Measurements from ENCODE around the gene GPD2. TPM values are rescaled to one million over a fixed set of nuclear protein-coding genes. Genes with fewer than 3 reads are reported as not detected.
"Not testable (repeated sequence)": the region's sequence is repeated elsewhere in the genome, so short reads cannot be mapped to it uniquely, and the experiment has no call there.

GPD2 gene
- total RNA-seq, 1 donor from 2014 or later = 17.2 TPM

GRCh38 chr2:156590085-156590739 is 154.0 kb downstream of the GPD2 start:
- Histone ChIP-seq H3K4me1 (ENCODE audit: control insufficient read depth in 3 of 3, insufficient read depth in 3 of 3, low read length in 3 of 3) (no peaks in the 10 kb centered on the region), H3K9me3 (ENCODE audit: control insufficient read depth in 3 of 3, low read length in 3 of 3) (no peaks in the 10 kb centered on the region), H3K27me3 (ENCODE audit: control insufficient read depth in 3 of 3, insufficient read depth in 3 of 3, low read length in 3 of 3) (no peaks in the 10 kb centered on the region), H3K9ac (ENCODE audit: low read depth in 1 of 3, low read length in 3 of 3) (no peak overlapping the region), H3K36me3 (ENCODE audit: control insufficient read depth in 3 of 3, insufficient read depth in 3 of 3, low read length in 3 of 3) (peaks cover 0 to 2% (median 0%) of the 10 kb centered on the region in 3 donors), H3K27ac (ENCODE audit: low read depth, low read length) (no peak overlapping the region), H3K4me3 (ENCODE audit: low read length in 3 of 3) (no peak overlapping the region)

GRCh38 chr2:156592809-156593593 is 156.8 kb downstream of the GPD2 start:
- H3K4me3 ChIP-seq (ENCODE audit: low read length in 3 of 3) = no peak overlapping the region
- H3K27ac ChIP-seq (ENCODE audit: low read depth, low read length) = no peak overlapping the region
- no peaks in the 10 kb centered on the region for H3K9me3 ChIP-seq (ENCODE audit: control insufficient read depth in 3 of 3, low read length in 3 of 3)
- no peak overlapping the region for H3K9ac ChIP-seq (ENCODE audit: low read depth in 1 of 3, low read length in 3 of 3)
- H3K4me1 ChIP-seq (ENCODE audit: control insufficient read depth in 3 of 3, insufficient read depth in 3 of 3, low read length in 3 of 3) = no peaks in the 10 kb centered on the region
- no peaks in the 10 kb centered on the region for H3K27me3 ChIP-seq (ENCODE audit: control insufficient read depth in 3 of 3, insufficient read depth in 3 of 3, low read length in 3 of 3)
- H3K36me3 ChIP-seq (ENCODE audit: control insufficient read depth in 3 of 3, insufficient read depth in 3 of 3, low read length in 3 of 3) = no peaks in the 10 kb centered on the region

GRCh38 chr2:156593594-156593921 is 157.4 kb downstream of the GPD2 start:
- no peaks in the 10 kb centered on the region for H3K27me3 ChIP-seq (ENCODE audit: control insufficient read depth in 3 of 3, insufficient read depth in 3 of 3, low read length in 3 of 3)
- H3K4me3 ChIP-seq (ENCODE audit: low read length in 3 of 3) = no peak overlapping the region
- H3K9me3 ChIP-seq (ENCODE audit: control insufficient read depth in 3 of 3, low read length in 3 of 3) = no peaks in the 10 kb centered on the region
- no peak overlapping the region for H3K9ac ChIP-seq (ENCODE audit: low read depth in 1 of 3, low read length in 3 of 3)
- H3K36me3 ChIP-seq (ENCODE audit: control insufficient read depth in 3 of 3, insufficient read depth in 3 of 3, low read length in 3 of 3) = no peaks in the 10 kb centered on the region
- H3K27ac ChIP-seq (ENCODE audit: low read depth, low read length) = no peak overlapping the region
- no peaks in the 10 kb centered on the region for H3K4me1 ChIP-seq (ENCODE audit: control insufficient read depth in 3 of 3, insufficient read depth in 3 of 3, low read length in 3 of 3)

DNA sequence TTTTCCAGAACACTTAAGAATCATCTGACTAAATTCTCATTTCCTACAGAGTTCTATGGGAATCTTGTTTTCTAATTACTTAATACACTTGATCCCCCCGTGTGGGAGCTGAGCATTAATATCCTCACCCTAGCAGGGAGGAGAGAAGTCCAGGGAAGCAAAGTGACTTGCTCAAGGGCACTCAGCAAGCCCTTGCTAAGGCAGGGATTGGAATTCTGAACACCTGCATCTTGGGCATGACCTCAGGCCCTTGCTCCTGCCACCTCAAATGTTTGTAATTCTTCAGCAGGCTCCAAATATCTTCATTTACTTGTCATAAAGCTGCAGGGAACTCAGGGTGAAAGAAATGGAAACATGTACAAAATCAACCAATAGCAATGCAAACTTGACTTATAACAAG is 162.4 kb downstream of the GPD2 start:
- no peaks in the 10 kb centered on the region for H3K27me3 ChIP-seq (ENCODE audit: control insufficient read depth in 3 of 3, insufficient read depth in 3 of 3, low read length in 3 of 3)
- H3K4me1 ChIP-seq (ENCODE audit: control insufficient read depth in 3 of 3, insufficient read depth in 3 of 3, low read length in 3 of 3) = no peaks in the 10 kb centered on the region
- H3K9me3 ChIP-seq (ENCODE audit: control insufficient read depth in 3 of 3, low read length in 3 of 3) = no peaks in the 10 kb centered on the region
- H3K9ac ChIP-seq (ENCODE audit: low read depth in 1 of 3, low read length in 3 of 3) = no peak overlapping the region
- H3K27ac ChIP-seq (ENCODE audit: low read depth, low read length) = no peak overlapping the region
- H3K4me3 ChIP-seq (ENCODE audit: low read length in 3 of 3) = no peak overlapping the region
- no peaks in the 10 kb centered on the region for H3K36me3 ChIP-seq (ENCODE audit: control insufficient read depth in 3 of 3, insufficient read depth in 3 of 3, low read length in 3 of 3)

DNA sequence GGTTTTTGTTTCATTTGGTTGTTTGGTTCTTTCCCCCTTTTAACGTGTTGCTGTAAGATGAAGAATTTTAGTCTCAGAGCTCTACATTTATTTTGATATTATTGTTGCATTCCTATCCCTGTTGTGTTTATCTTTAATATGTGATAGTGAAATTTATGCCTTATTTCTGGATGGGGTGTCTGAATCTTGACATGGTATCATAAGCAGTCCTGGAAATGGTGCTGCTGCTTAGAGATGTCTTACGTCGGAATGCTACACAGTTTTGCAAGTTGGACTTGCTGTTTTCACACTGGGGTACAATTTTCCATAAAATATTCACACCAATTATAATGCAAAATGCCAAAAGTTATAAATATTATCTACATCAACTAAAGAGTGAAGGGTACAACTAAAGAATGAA is 164.0 kb downstream of the GPD2 start:
- Histone ChIP-seq H3K27me3 (ENCODE audit: control insufficient read depth in 3 of 3, insufficient read depth in 3 of 3, low read length in 3 of 3) (no peaks in the 10 kb centered on the region), H3K4me1 (ENCODE audit: control insufficient read depth in 3 of 3, insufficient read depth in 3 of 3, low read length in 3 of 3) (no peaks in the 10 kb centered on the region), H3K36me3 (ENCODE audit: control insufficient read depth in 3 of 3, insufficient read depth in 3 of 3, low read length in 3 of 3) (no peaks in the 10 kb centered on the region), H3K4me3 (ENCODE audit: low read length in 3 of 3) (no peak overlapping the region), H3K27ac (ENCODE audit: low read depth, low read length) (no peak overlapping the region), H3K9ac (ENCODE audit: low read depth in 1 of 3, low read length in 3 of 3) (no peak overlapping the region), H3K9me3 (ENCODE audit: control insufficient read depth in 3 of 3, low read length in 3 of 3) (no peaks in the 10 kb centered on the region)

GRCh38 chr2:156601855-156602551 is 165.8 kb downstream of the GPD2 start:
- no peak overlapping the region for H3K9ac ChIP-seq (ENCODE audit: low read depth in 1 of 3, low read length in 3 of 3)
- no peaks in the 10 kb centered on the region for H3K36me3 ChIP-seq (ENCODE audit: control insufficient read depth in 3 of 3, insufficient read depth in 3 of 3, low read length in 3 of 3)
- H3K27me3 ChIP-seq (ENCODE audit: control insufficient read depth in 3 of 3, insufficient read depth in 3 of 3, low read length in 3 of 3) = no peaks in the 10 kb centered on the region
- no peaks in the 10 kb centered on the region for H3K4me1 ChIP-seq (ENCODE audit: control insufficient read depth in 3 of 3, insufficient read depth in 3 of 3, low read length in 3 of 3)
- no peaks in the 10 kb centered on the region for H3K9me3 ChIP-seq (ENCODE audit: control insufficient read depth in 3 of 3, low read length in 3 of 3)
- H3K27ac ChIP-seq (ENCODE audit: low read depth, low read length) = no peak overlapping the region
- H3K4me3 ChIP-seq (ENCODE audit: low read length in 3 of 3) = no peak overlapping the region

- Histone ChIP-seq H3K9me3 (ENCODE audit: control insufficient read depth in 3 of 3, low read length in 3 of 3) (no peaks in the 10 kb centered on the region), H3K27ac (ENCODE audit: low read depth, low read length) (no peak overlapping the region), H3K36me3 (ENCODE audit: control insufficient read depth in 3 of 3, insufficient read depth in 3 of 3, low read length in 3 of 3) (no peaks in the 10 kb centered on the region), H3K4me3 (ENCODE audit: low read length in 3 of 3) (no peak overlapping the region), H3K4me1 (ENCODE audit: control insufficient read depth in 3 of 3, insufficient read depth in 3 of 3, low read length in 3 of 3) (no peaks in the 10 kb centered on the region), H3K27me3 (ENCODE audit: control insufficient read depth in 3 of 3, insufficient read depth in 3 of 3, low read length in 3 of 3) (no peaks in the 10 kb centered on the region), H3K9ac (ENCODE audit: low read depth in 1 of 3, low read length in 3 of 3) (no peak overlapping the region)
Observed at GRCh38 chr2:156602552-156602933, 166.4 kb downstream of the GPD2 start.

- Histone ChIP-seq H3K36me3 (ENCODE audit: control insufficient read depth in 3 of 3, insufficient read depth in 3 of 3, low read length in 3 of 3) (no peaks in the 10 kb centered on the region), H3K27ac (ENCODE audit: low read depth, low read length) (no peak overlapping the region), H3K9ac (ENCODE audit: low read depth in 1 of 3, low read length in 3 of 3) (no peak overlapping the region), H3K4me1 (ENCODE audit: control insufficient read depth in 3 of 3, insufficient read depth in 3 of 3, low read length in 3 of 3) (no peaks in the 10 kb centered on the region), H3K4me3 (ENCODE audit: low read length in 3 of 3) (no peak overlapping the region), H3K27me3 (ENCODE audit: control insufficient read depth in 3 of 3, insufficient read depth in 3 of 3, low read length in 3 of 3) (no peaks in the 10 kb centered on the region), H3K9me3 (ENCODE audit: control insufficient read depth in 3 of 3, low read length in 3 of 3) (no peaks in the 10 kb centered on the region)
Observed at GRCh38 chr2:156615836-156616322, 179.7 kb downstream of the GPD2 start.

- H3K27ac ChIP-seq (ENCODE audit: low read depth, low read length); H3K4me3 ChIP-seq (ENCODE audit: low read length in 3 of 3); H3K27me3 ChIP-seq (ENCODE audit: control insufficient read depth in 3 of 3, insufficient read depth in 3 of 3, low read length in 3 of 3); H3K36me3 ChIP-seq (ENCODE audit: control insufficient read depth in 3 of 3, insufficient read depth in 3 of 3, low read length in 3 of 3); H3K4me1 ChIP-seq (ENCODE audit: control insufficient read depth in 3 of 3, insufficient read depth in 3 of 3, low read length in 3 of 3); H3K9me3 ChIP-seq (ENCODE audit: control insufficient read depth in 3 of 3, low read length in 3 of 3); H3K9ac ChIP-seq (ENCODE audit: low read depth in 1 of 3, low read length in 3 of 3): not testable (repeated sequence)
Observed at GRCh38 chr2:156618071-156618470, 181.9 kb downstream of the GPD2 start.

- no peaks in the 10 kb centered on the region for H3K36me3 ChIP-seq (ENCODE audit: control insufficient read depth in 3 of 3, insufficient read depth in 3 of 3, low read length in 3 of 3)
- H3K9ac ChIP-seq (ENCODE audit: low read depth in 1 of 3, low read length in 3 of 3) = no peak overlapping the region
- H3K9me3 ChIP-seq (ENCODE audit: control insufficient read depth in 3 of 3, low read length in 3 of 3) = no peaks in the 10 kb centered on the region
- no peak overlapping the region for H3K4me3 ChIP-seq (ENCODE audit: low read length in 3 of 3)
- no peaks in the 10 kb centered on the region for H3K27me3 ChIP-seq (ENCODE audit: control insufficient read depth in 3 of 3, insufficient read depth in 3 of 3, low read length in 3 of 3)
- no peaks in the 10 kb centered on the region for H3K4me1 ChIP-seq (ENCODE audit: control insufficient read depth in 3 of 3, insufficient read depth in 3 of 3, low read length in 3 of 3)
- no peak overlapping the region for H3K27ac ChIP-seq (ENCODE audit: low read depth, low read length)
Observed at GRCh38 chr2:156619021-156619539, 182.9 kb downstream of the GPD2 start.

All from skeletal muscle tissue (tissue), 4 donors.